Measurements from ENCODE around the gene SLC9A9. TPM values are rescaled to one million over a fixed set of nuclear protein-coding genes. Genes with fewer than 3 reads are reported as not detected.

Gene SLC9A9
- total and polyA plus RNA-seq, 12 donors, result 1.3 to 8.4 (median 3.0) TPM

- Histone ChIP-seq H3K27ac (no peak overlapping the region), H3K36me3 (no peaks in the 10 kb centered on the region), H3K4me1 (peaks cover 0 to 26% (median 5%) of the 10 kb centered on the region in 9 donors), H3K27me3 (no peaks in the 10 kb centered on the region), H3K4me3 (no peak overlapping the region), H3K9me3 (no peaks in the 10 kb centered on the region)
- ATAC-seq, result peak in 2 of 8 donors; percentile 71 to 73
- no peak for TF ChIP-seq CTCF (IDR thresholded peaks at IDR 0.05)
- WGBS, 2 donors, result 89 to 91% methylated on average over 1 of the region's 1 CpG
- intact Hi-C loops (cut with DNase I), result no loop called here
- DNase-seq, result no peak
Observed at GRCh38 chr3:143354342-143354741, 493.9 kb downstream of the SLC9A9 start.

DNA sequence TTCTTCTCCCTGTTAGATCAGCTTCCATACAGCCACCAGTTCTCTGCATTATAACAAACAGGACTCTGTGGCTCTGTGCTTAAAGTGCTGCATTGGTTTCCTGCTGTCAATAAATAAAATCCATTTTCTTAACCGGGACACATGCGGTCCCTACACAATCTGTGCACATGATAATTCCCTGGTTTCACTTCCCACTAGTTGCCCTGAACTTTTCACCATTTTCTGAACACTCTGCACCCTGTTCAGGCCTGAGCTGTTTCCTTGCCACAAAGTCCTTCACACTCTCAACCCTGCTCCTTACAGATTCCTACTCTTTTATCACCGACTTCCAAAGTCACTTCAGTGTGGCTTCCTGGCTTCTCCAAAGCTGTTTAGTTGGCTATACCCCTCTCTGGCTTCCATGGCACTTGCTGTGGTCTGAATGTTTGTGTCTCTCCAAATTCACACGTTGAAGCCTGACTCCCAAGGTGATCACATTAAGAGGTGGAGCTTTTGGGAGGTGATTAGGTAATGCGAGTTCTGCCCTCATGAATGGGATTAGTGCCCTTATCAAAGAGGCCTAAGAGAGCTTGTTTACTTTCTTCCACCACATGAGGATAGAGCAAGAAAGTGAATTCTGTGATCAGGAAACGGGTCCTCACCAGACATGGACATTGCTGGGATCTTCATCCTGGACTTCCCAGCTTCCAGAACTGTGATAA is 495.3 kb downstream of the SLC9A9 start:
- no peaks in the 10 kb centered on the region for H3K9me3 ChIP-seq
- ATAC-seq (peak in 2 of 8 donors; percentile 35 to 50), DNase-seq (no peak)
- H3K36me3 ChIP-seq, result no peaks in the 10 kb centered on the region
- H3K27ac ChIP-seq, result peak overlapping the region in 3 of 10 donors; percentile 1 to 28 (median 21)
- TF ChIP-seq CTCF (IDR thresholded peaks at IDR 0.05), result no peak
- 71 to 73% methylated on average over 6 of the region's 6 CpGs for WGBS, 2 donors
- H3K4me1 ChIP-seq, result peaks cover 0 to 24% (median 3%) of the 10 kb centered on the region in 9 donors
- no peaks in the 10 kb centered on the region for H3K27me3 ChIP-seq
- intact Hi-C loops (cut with DNase I), result no loop called here
- H3K4me3 ChIP-seq, result no peak overlapping the region

GRCh38 chr3:143351895-143352608 is 496.2 kb downstream of the SLC9A9 start:
- H3K27ac ChIP-seq, result peak overlapping the region in 1 of 10 donors; percentile 29
- no peak for TF ChIP-seq CTCF (IDR thresholded peaks at IDR 0.05)
- H3K4me3 ChIP-seq, result no peak overlapping the region
- no peaks in the 10 kb centered on the region for H3K36me3 ChIP-seq
- intact Hi-C loops (cut with DNase I), result no loop called here
- H3K27me3 ChIP-seq, result no peaks in the 10 kb centered on the region
- ATAC-seq (peak in 6 of 8 donors; percentile 39 to 87 (median 60)), DNase-seq (no peak)
- peaks cover 0 to 24% (median 3%) of the 10 kb centered on the region in 9 donors for H3K4me1 ChIP-seq
- H3K9me3 ChIP-seq, result no peaks in the 10 kb centered on the region
- WGBS, 2 donors, result 55 to 59% methylated on average over 4 of the region's 4 CpGs

GRCh38 chr3:143351354-143351753 is 496.9 kb downstream of the SLC9A9 start:
- DNase-seq, result no peak
- Histone ChIP-seq H3K4me1 (peaks cover 0 to 24% (median 3%) of the 10 kb centered on the region in 9 donors), H3K36me3 (no peaks in the 10 kb centered on the region), H3K4me3 (no peak overlapping the region), H3K9me3 (no peaks in the 10 kb centered on the region), H3K27ac (no peak overlapping the region), H3K27me3 (no peaks in the 10 kb centered on the region)
- no peak for ATAC-seq
- intact Hi-C loops (cut with DNase I), result no loop called here
- no peak for TF ChIP-seq CTCF (IDR thresholded peaks at IDR 0.05)
- 45 to 70% methylated on average over 2 of the region's 2 CpGs for WGBS, 2 donors

All from heart right ventricle (tissue), 16 donors.